Activated T-cell treated with anti-CD3 and anti-CD28 coated beads for 4 hours (primary cell): ENCODE data around the gene SLC8A2.

ENCODE experiments used
- DNase-seq: peaks from one replicate; pipeline ENCODE4 v3.0.0-alpha.2; 2020

Gene SLC8A2

DNA sequence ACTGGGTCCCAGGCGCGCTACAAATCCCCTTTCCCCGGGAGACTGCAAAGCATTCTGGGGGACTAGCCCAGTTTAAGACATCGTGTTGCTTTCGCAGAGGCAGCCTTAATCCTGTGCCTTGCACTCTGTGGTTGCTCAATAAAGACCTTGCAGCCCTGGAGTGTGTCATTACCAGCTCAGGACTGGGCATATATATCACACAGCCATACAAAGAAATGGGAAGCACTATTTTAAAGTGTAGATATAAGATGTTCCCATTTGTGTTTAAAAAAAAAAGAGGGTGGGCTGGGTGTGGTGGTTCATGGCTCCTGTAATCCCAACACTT lies 32.1 kb upstream of the SLC8A2 start:
- no peak for DNase-seq

DNA sequence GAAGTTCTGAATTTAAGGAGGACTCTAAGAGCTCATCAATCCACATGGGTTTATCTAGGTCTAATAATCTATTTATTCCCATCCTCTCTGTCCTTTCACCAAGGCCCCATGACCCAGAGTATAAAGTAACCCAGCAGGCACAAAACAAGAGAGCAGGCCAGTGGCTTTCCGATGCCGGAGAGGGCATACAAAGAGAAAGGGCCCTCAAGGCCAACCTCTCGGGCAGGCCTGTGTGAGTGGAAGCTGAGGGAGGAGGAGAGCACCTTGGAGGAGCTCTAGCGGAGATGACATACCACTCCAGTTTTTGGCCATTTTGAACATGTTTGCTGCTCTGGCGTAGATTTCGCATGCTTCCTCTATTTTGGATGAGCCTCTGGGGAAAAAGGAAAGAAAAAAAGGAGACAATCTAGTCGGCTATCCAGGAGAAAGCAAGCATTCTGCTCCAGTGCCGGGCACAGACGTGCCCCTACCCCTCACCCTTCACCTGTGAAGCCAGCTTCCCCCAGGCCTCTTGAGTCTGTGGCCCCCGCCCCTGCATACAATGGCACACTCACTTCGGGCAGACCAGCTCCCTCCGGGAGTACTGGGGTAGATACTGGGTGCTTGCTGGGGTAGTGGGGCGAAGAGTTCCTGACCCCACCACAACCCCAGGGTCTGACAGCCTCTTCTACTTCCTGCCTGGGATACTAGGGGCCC lies 31.6 kb upstream of the SLC8A2 start:
- DNase-seq = no peak

DNA sequence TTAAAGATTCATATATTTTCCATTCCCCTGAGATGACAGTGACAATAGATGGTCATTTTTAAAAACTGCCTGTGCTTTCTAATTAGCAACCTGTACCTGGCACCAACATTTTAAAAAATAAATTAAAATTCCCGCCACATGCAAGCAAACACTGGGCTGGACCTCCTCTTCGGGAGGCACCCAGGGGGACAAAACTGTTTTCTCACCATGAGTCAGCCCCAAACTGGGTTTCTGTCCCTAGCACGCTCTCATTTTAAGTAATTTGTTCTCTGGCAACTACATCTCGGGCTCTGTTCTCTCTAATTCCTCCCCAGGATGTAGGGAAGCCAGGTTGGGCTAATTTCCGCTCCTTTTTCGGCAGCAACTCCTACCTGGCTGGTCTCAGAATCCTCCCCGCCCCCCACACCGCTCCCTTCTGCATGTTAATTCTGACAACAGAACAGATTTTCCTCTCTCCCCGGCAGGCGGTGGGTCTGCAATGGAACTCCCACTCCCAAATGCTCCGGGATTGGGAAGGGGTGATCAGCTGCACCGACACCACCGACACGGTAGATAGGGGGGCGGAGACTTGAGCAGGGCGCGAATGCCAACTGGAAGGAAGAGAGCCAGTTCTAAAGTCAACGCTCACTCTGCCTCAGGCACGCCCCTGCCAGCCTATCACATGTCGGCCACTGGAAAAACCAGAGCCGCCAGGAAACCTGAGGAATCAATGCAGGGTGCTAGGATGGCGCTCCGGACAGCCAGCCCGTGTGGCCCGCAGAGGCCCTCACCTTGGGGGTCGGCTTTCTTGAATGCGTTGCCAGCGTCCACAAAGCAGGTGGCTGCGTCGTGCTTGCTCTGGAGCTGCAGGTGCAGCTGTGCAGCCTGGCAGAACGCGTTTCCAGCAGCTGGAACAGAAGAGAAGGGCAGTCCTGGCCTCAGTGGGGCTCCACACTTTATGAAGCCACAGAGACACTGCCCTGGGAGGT lies 28.5 kb upstream of the SLC8A2 start:
- DNase-seq = no peak

DNA sequence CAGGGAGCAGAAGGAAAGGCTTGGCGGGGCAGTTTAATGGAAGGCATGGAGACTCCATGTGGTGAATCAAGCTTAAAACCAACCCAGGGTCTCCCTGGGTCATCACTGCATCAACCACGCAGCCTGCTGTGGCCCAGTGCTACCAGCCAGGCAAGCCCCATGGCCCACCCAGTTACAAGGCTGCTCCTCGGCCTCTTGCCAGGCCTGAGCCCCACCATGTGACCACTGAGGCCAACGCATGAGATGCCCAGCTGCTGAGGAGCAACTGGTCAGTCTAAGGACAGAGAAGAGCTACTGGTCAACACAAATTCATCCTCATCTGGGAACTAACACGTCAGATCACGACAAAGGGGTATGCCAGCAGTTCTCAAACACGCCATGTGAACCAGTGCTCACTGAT lies 27.7 kb upstream of the SLC8A2 start:
- DNase-seq = no peak

DNA sequence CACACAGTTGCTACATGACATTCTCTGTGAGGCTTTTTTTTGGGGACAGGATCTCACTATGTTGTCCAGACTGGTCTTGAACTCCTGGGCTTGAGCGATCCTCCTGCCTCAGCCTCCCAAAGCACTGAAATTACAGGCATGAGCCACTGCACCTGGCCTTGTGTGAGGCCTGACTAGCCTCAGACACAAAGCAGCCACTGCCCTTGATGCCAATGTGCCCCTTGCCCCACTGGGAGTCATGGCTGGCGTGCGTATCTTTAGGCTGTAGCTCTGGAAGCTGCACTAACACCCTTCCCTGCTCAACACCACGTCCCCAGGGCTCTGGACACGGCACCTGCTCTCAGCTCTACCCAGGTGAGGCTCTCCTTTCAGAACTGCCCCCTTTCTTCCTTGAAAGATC lies 26.9 kb upstream of the SLC8A2 start:
- no peak for DNase-seq

DNA sequence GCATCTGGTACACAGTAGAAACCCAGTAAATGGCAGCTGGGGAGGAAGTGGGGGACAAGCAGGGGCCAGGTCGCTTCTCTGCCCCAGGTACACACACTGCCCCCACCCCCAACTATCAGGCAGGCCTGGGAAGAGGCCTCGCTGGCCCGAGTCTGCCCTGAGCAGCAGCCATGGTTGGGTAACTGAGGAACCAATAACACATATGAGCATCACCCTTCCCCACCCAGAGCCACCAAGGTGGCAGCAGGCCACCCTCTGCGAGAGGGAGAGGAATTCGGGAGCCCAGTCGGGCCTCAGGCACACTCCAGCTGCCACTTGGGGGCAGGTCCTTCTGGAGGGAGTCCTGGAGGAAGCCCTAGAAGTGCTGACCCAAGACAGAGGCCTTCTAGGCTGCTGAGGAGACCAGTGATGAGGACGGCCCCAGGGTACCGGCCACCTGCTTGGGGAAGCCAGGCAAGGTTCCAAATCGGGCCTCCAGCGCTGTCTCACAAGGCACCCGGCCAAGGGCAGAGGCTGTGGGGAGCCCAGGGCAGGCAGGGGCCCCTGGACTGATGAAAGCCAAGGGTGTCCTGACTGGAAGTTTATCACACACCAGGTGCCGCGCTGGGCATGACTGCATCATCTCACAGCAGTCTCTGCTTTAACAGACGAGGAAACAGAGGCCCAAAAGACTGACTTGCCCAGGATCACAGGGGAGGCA lies 26.3 kb upstream of the SLC8A2 start:
- DNase-seq = no peak

DNA sequence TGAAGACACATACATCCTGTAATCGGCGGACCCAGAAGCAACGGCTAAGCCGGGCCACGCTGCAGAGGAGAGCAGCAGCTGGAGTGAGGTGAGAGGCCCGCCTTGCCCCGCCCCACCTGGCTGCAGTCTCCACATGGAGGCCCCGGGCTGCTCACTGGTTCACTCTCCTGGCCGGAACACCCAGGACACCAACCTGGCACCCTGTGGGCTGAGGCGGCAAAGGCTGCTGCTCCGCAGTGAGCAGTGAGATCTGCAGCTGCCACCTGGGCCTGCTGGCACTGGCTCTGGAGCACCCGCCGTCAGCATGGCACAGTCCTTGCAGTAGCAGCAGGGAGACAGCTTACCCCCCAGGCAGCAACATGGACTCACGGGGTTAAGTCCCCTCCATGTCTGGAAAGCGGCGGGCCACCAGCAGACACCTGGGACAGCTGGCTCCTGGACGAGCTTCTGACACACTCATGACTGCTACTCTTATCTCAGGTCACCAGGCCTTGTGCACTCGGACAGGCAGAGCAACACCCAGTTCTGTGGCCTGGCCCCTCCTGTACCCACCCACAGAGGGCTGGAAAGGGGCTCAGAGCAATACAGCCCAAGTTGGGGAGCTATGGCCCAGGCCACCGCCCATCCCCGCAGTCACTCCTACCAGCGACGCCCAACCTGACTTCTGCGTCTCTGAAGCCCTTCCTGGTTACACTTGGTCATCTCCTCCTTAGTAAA lies 25.5 kb upstream of the SLC8A2 start:
- DNase-seq = no peak

DNA sequence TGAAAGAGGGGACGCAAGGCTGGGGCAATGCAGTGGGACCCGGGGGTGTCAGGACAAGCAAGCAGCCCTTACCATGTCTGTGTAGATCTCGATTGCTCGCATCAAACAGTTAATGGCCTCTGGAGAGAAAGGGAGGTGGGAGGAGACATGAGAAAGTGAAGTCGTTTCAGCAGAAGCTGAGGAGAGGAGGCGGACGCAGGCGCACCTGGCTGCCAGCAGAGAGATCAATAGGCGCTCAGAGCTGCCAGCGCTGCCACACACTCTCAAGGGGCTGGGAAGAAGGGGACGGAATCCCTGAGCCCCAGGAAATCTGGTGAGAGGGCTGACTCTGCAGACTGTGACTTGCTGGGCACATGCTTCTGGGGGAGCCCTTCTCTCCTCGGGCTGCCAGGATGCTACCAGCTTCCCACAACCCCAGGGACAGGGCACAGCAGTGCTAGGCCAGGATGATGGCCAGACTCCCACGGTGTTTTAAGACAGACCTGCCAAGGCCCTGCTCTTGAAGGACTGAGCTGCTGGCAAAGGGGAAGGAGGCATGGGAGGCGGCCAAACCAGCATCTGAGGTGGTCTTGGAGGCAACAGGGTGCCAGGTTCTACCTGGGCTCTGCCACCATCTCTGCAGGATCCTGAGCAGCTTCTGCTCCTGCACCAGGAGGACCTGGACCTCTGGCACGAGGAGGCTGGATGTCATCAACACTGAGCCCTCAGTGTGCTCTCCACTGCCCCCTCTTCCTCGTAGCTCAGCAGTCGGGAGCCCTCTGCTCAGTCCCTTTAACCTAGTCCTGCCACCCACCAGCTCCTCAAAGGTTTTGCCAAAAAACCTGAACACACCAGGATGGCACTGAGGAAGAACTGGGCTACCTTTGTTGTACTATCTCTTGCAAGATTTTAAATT lies 24.0 kb upstream of the SLC8A2 start:
- DNase-seq = no peak

DNA sequence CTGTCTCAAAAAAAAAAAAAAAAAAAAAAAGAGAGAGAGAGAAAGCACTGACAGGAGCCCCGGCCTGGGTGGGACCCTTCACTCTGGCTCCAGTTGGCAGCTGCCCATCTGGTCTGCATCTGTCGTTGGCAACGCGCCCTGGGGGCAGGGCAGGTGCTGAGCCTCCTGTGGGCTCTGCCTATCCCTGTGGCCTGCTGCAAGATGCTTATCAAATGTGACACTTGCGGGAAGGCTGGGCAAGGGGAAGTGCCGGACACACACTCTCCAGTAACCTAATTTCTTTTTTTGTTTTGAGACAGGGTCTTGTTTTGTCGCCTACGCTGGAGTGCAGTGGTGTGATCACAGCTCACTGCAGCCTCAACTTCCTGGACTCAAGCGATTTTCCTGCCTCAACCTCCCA lies 23.0 kb upstream of the SLC8A2 start:
- no peak for DNase-seq

DNA sequence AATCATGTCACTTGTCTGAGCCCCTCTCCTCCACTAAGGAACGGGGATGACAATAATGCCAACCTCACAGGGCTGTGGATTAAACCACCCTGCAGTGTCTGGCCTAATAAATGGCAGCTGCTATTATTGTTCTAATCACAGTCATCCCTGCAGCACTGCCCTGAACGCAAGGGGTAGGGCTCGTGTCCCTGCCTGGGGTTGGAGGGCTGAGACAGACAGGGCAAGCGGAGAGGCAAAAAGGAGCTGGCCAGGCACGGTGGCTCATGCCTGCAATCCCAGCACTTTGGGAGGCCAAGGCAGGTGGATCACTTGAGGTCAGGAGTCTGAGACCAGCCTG lies 22.5 kb upstream of the SLC8A2 start:
- no peak for DNase-seq

DNA sequence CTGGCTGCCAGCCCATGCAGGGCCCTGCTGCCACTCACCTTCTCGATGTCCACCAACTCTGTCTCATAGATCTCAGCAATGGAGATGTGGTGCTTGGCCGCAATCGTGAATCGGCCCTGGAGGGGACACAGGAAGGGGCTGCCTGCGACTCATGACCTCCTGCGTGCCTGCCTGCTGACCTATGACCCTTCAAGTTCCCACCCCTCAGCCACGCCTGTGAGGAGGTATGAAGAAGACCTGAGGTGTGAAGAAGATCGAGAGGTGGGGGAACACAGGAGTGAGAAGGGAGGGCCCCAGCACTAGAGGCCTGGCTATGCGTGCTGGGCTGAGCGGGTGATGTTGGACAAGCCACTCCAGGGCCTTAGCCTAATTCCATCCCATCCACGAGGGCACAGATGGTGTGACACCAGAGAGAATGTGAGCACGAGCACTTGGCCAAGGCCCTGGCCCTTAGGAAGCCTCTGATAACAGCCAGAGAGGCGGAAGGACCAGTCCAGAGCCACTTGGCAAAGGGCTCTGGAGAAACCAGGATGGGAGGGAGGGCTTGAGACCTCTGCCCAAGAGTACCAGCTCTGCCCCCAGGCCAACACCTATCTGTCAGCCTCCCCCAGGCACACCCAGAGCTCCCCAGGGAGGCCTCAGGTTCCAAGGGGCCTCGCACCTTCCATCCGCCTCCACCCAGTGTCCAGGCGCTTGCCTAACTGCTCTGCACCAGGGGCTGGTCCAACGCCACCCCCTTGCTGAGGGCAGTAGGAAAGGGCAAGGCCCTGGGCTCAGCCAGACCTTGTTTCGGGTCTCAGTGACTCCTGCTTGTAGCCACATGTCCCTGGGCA lies 21.9 kb upstream of the SLC8A2 start:
- no peak for DNase-seq

DNA sequence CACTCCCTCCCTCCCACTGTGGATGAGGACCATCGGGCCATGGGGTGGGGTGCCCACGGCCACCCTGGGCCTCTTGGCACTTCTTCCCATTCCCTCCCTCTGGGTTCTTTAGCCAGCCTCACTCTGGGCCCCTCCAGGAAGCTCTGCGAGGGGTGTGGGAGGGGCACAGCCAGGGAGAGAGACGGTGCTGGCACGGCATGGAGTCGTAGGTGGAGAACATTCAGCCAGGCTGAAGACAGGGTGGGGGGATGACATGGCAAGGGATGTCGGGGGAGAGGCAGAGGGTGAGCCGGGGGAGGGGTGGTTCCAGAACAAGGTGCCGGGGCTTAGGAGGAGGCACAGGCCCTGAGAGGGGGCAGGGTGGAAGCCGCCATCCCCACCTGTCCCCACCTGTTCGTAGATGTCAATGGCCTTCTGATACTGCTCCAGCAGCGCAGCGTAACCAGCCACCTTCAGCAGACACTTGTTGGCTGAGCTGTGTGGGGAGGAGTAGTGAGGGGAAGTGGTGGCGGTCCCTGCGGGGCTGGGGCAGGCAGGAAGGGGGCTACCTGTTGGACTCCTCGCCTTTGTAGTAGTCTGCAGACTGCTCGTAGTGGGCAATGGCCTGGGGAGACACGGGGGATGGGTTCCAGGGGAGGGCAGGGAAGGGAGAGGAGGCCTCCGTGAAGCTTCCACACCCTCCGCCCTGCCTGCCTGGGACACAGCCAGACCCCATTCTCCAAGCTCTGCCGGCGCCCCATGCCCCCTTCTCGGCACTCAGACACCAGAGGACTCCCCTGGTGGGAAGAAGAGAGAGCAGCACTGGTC lies 21.1 kb upstream of the SLC8A2 start:
- no peak for DNase-seq

DNA sequence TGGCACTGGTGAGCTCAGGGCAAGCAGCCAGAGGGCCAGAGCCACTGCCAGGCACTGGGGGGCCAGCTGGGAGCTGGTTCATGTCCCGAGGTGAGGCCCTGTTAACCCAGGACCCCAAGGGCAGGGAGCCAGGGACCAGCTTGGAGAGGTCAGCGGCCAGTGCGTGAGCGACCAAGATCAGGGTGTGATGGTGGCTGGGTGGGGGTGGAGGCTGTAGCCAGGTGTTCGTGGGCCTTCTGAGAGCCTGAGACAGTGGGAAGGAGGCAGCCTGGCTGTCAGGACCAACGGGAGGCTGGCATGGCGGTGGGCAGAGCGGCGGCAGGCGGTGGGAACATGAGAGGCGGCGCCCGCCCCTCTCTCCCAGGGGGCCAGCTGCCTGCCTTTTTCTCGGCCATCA lies 20.4 kb upstream of the SLC8A2 start:
- no peak for DNase-seq

DNA sequence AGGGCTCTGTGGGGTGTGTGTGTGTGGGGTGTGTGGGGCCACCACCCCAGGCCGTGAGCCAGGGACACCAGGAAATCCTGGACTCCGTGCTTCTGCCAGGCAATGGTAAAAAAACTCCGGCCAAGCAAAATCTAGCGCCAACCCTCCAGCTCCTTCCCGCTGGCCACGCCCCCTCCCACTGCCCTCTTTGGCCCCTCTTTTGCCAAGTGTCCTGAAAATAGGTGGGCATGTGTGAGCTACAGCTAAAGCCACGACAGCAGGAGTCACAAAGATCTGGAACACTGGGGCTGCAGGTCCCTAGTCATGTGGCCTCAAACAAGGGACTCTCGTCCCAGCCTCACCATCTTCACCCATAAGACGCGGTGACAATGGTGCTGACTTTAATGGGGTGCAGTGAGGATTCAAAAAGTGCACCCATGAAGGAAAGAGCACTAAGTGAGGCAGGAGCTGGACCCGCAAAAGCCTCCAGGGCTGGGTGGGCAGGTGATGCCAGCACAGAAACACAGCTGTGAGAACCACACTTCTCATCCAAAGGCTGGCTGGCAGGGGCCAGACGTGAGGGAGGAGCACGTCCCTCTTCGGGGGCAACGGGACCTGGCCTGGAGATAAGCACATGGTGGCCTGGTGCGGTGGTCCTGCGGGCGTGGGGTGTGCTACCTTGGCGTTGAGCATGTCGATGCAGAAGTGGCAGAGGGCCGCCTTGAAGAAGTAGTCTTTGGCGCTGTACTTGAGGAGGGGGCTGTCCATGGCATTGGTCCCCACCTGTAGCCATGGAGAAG lies 19.9 kb upstream of the SLC8A2 start:
- no peak for DNase-seq

DNA sequence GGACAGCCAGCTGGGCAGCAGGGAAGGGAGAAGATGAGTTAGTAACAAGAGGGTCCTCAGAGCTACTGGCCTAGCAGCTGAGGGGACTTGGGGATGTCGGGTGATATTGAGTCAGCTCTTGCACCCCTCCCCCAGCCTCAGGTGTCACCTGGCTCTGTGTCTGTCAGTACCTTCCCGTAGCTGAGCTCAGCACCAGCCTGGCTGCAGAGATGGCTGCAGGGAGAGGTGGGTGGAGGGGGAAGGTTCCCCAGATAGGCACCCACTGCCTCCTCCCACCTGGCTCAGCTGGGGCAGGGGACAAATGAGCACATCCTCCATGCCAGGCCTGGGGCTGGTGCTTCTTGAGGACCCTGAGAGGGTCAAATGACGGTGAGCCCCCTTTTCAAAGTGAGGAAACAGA lies 19.2 kb upstream of the SLC8A2 start:
- DNase-seq = no peak

DNA sequence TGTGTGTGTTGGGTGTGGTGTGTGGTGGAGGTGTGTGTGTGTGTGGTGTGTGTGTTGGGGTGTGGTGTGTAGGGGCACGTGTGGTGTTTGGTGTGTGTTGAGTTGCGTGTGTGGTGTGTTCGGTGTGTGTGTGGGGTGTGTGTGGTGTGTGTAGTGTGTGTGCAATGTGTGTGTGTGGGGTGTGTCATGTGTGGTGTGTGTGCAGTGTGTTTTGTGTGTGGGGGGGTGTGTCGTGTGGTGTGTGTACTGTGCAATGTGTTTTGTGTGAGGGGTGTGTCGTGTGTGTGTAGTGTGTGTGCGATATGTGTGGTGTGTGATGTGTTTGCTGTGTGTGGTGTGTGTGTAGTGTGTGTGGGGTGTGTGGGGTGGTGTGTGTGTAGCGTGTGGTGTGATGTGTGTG lies 18.3 kb upstream of the SLC8A2 start:
- DNase-seq = no peak

DNA sequence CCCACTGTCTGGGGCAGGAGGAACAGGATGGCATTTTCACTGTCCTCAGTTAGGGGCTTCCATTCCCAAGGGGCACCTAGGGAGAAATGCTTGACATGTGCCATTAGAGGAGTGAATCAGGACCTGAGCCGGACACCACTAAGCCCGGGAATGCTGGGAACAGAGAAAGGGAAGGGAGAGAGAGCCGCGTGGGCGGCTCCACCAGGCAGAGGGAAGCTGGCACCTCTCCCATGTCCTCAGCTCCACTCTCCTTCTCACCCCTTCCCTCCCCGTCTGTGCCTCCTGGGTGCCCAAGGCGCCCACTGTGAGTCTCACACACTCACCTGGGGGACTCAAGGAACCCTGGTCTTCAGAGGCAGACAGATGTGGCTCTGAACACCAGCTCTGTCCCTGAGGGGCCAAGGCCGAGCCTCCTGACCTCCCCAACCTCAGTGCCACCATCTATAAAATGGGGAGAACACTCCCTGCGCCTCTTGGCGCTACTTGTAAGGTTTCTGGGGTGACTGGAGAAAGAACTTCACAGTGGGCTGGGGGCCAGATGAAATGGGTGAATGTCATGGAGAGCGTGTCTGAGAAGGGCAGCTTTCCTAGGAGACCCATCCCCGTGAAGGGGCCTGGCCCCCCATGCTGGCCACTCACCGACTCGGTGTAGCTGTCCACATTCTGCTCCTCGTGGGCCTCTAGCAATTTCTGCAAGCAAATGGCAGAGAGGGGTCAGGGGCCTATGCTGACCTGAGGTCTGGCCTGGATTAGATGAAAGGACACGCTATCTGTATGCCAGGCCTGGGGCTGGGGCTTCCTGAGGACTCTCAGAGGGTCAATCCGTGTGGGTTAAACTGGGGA lies 17.6 kb upstream of the SLC8A2 start:
- DNase-seq = no peak
